Activated CD4-positive, alpha-beta T cell treated with anti-CD3 and anti-CD28 coated beads, Interleukin-2, amount 50 U/mL, for 16 hours (primary cell): Measurements from ENCODE around the gene MOB3B.
A peak's percentile ranks its signal among the peaks of the same experiment; 100 is the strongest.

Experiments
- DNase-seq: peaks from one replicate; pipeline ENCODE4 v3.0.0-alpha.2; 2020

The MOB3B gene

DNA sequence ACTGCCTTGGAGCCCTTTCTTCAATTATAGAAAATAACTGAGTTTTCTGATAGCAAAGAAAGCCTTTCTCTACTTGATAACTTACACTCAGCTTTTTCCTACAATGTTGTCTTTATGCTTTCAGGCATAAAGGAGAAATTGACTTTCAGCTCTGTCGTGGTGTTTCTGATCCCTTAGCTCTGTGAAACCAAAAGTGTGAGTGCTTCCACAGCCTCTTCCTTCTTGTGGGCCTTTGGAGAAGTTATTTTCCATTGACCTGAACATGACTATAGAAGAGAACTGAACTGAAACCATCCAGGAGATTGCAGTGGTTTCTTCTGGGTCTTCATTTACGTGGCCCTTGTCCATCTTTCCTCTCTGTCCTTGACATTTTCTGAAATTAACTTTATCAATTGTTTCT is 173.2 kb downstream of the MOB3B start:
- DNase-seq, result no peak

DNA sequence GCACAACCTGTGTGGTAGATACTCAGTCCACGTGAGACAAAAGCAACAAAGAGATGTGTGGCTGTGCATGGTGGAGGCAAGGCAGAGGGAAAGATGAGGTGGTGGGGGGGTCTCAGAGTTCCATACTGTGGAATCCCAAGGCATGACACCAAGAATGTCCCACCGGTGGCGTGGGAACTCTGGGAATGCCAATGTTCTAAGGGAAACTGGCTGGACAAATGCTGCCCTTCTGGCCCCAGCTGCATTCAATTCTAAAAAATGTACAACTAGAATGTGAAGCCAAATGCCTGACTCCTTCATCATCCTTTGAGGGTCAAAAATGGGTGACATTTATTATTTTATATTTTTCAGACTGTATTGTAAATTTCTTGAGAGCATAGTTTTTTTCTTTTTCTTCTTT is 174.4 kb downstream of the MOB3B start:
- DNase-seq, result no peak

DNA sequence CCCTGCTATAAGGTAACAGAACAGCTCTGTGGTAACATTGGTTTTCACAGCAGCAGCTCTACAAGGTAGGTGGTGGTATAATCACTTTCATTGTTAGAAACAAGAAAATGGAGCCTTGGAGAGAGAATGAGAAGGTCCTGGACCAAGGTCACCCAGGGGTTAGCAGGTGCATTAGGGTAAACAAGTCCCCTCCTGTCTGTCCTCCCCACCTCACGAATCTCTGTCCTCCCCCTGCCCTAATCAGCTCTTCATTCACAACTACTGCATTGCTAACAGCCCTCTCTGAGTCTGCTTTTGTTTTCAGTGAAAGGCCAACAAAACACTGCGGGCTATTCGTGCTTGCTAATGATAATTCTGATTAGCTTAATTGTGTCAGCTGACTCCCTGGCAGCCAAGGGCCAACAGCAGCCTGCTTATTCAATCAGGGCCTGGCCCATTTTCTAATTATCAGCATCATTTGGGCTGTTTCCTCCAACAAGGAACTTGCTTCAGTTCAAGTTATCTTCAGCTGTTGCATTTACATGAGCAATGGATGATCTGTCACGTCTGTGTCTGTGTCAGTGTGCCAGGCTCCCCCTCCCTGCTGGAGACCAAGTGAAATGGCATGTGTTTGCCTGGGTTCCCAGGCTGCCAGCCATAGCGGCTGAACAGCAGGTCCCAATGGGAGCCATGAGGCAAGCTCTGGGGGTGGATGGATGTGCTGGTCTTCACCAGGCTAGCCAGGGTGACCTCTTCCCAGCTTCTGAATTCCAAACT is 176.0 kb downstream of the MOB3B start:
- DNase-seq, result peak; percentile 12

DNA sequence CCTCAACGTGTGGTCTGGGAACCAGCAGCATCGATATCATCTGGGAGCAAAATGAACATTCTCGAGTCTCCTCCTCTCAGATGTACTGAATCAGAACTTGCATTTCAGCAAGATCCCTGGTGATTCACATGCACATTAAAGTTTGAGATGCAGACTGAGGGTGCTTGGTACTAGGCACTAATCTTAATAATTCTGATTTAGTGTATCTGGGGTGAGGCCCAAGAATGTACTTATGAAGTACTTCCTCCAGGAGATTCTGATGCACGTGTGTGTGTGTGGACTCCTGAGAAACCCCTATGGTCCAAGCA is 176.5 kb downstream of the MOB3B start:
- DNase-seq, result no peak

DNA sequence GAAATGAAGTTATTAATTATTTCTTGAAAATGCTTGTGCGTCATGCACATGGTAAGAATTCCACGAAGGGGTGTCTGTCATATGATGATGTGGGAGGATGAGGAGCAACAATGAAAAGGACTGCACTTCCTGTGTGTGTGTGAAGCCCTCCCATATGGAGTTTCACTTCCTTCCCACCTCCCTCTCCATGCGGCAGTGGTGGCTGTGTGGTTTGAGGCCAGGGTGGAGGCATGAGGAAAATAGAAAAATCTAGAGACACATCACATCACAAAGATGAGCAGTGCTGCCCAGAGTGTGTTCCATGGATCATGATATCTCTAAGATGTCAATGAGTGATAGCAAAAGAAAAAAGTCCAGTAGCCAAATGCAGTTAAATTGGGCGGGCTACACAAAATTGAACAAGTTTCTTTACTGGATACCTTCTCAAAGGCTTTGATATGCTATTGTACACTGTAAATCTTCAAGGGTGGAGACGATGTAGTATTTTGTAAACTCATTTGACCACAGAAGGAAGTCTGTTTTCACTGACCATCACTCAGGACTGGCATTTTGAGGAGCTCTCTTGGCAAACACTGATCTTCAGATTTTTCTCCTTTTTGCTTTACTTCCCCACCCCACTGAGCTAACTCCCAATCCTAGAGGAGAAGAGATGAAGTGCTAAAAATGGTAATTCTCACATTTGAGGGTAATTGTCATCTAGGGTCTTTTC is 177.0 kb downstream of the MOB3B start:
- DNase-seq, result peak; percentile 30

DNA sequence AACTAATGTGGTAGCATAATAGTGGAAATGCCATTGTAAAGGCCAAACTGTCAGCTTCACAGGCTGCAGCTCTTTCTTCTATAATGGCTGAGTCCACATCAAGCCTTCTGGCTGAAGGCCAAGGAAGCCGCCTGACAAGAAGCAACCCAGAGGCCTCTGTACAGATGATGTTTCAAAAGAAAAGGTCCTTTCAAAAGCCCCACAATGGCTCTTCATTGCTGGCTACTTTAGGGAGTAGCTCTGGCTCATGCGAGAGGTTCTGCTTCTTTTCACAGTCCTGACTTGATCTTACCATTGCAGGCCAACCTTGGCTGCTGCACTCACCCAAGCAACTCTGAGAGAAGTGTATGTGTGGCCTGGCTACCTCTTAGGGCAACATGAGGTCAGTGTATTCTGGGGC is 178.2 kb downstream of the MOB3B start:
- DNase-seq, result no peak

DNA sequence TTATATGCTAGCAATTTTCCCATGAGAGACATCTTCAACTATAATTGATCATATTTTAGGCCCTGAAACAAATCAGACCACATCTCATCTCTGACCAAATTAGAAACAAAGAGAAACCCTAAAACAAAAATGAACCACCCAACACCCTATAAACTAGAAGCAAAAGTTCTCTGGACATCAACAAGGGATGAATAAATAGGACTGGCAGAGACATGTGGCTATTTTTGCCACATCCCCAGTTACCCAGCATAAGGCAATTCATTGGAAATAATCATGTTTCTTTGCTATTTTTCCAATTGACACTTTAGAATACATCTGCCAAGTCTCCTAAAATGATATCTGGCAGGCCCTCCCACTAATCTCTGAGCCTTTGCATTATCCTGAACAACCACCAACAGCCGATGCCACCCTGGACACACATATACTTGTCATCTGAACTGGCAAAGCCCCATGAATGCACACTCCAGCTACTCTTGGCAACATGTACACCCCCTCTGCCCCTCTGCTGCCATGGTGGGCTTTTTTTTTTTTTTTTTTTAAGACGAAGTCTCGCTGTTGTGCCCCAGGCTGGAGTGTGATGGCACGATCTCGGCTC is 179.1 kb downstream of the MOB3B start:
- no peak for DNase-seq

DNA sequence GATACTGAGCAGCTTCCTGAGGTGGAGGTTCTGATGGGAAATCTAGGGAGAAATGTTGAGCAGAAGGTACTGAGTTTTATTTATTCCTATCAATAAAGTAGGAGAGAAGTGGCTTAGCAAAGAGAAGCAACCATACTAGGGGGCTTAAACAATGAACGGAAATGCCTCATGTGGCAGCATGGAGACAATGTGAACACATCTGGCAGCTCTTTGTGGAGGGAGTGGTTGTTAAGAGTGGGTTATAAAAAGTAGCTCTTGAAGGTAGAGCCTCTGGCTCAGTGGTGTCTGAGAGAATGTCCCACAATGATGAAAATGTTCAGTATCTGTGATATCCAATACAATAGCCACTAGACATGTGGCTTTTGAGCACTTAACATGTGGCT is 179.9 kb downstream of the MOB3B start:
- no peak for DNase-seq

DNA sequence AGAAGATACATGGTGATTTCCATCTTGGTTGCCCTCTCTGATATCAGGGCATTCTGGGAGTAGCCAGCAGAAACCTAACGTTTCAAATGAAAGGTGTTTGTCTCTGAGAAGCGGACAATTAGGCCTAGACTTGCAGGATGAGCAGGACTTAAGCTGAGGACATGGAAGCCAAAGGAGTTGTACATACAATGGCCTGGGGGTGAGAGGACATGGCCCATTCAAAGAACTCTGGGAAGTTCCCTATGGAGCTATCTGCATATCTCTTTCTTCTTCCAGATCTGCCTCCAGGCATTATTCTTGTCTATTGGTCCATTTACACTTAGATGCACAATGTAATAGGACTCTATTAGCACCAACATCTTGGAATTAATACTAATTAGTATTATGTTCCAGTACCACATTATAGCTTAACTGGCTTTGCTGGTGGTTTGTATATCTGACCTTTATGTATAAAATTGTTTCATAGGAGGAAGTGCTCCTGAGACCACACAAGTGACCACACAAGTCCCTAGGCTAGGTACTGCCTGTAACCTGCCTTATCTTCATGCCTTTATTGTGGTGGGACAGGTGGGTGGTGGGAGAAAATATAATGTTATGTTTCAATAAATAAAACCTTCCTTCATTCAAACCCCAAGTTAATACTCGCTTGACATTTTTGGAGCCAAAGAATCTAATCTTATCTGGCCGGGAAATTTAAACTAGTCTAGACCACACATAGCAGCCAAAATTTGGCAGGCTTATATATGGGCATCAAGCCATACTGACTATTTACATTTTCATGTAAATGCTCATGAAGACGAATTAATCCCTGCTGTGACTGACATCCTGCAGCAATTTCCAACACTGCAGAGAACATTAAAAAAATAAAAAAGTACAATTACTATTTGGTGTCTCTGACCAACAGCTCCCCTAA is 180.6 kb downstream of the MOB3B start:
- no peak for DNase-seq

DNA sequence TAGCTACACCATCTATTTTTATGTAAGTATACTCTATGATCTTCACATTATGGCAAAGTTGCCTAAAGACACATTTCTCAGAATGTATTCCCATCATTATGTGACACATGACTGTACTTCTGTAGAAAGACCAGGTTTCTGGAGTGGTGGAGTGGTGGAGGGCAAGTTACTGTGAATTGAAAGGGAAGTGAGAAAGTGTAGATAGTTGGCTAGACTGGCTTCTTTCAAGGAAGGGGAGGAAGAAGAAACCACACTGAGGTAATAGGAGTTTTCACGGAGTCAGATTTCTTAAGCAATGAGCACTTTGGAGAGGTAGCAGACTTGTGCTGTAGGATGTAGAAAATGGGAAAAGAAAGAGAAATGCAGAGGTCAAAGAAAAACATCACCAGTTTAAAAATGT is 181.7 kb downstream of the MOB3B start:
- DNase-seq, result no peak

DNA sequence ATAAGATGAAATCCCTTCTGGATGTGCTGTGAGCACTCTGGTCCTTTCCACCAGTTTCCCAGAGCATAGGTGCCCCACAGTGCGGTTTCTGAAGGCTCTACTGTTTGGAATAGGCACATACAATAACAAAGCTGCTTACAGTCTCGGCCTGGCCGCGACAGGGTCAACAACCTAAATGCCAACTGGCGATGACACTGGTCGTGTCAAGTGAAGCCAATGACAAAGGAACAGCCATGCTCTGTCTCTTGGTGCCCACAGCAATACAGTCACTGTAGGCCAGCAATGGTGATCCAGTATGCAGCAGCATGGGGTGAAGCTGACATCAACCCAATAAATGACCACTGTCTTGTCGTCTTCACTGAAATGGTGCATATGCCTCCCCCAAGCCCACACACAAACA is 184.8 kb downstream of the MOB3B start:
- no peak for DNase-seq

DNA sequence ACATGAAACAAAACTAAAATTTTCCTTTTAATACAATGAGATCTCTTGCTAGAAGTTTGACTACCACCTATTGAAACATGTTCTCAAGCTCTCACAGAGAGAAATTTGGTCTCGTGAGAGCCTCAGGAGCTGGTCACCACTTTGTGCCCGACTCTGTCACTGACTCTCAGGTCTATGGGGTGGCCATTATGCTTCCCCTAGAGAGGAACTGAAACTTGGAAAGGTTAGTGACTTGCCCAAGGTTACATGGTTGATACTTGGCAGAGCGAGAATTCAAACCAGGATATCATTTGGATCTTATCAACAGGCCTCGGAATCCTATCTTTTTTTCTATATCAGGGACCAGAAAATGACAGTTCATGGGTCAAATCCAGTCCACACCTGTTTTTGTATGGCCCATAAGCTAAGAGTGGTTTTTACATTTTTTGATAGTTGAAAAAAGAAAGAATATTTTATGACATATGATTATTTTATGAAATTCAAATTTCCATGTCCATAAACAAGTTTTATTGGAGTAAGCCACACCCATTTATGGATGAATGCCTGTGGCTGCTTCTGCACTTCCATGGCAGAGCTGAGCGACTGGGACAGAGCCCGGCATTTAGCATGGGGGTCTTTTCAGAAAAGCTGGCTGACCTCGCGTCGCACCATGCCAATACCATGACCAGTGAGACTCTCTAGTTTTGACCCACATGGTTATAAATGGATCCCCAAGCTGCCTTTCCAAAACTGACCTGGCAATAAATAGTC is 187.9 kb downstream of the MOB3B start:
- DNase-seq, result no peak

DNA sequence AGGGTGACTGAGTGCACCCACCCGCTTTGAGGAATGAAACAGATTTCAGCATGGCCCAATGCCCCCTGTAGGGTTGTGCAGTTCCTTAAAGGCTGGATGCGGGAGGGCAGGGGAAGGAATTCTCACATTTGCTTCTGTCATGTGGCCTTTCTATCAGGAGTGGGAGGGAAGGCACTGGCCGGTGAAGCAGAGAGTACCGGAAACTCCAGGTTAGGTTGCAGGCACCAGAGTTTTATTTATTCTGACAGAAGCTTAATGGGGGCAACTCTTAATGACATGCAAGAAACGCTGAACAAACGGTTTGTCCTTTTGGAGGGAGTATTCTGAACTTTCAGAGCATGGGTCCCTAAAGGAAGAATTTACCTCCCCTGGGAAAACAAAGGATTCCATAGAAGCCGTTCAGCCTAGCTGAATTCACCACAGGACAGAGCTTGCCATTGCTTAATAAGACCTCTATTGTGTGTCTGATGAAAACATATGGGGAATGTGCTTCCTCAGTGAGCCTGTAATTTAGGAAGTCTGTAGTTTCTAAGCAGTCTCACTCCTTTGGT is 188.6 kb downstream of the MOB3B start:
- no peak for DNase-seq

DNA sequence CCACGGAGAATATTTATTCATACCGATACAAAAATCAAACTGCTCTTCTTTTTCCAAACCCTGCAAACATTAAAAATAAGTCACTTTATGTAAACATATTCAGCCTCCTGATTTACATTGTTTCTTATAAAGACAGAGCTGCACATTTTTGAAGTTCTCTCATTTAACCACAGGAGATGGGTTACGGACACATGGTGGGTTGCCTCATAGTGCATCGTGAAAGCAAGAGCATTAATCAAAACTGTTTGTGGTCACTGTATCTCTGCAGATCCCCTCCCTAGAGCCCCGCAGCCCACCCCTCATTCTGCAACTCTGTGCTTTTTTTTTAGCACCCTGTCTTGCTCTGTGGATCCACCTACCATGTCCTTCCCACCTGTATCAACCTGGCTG is 189.3 kb downstream of the MOB3B start:
- DNase-seq, result no peak

DNA sequence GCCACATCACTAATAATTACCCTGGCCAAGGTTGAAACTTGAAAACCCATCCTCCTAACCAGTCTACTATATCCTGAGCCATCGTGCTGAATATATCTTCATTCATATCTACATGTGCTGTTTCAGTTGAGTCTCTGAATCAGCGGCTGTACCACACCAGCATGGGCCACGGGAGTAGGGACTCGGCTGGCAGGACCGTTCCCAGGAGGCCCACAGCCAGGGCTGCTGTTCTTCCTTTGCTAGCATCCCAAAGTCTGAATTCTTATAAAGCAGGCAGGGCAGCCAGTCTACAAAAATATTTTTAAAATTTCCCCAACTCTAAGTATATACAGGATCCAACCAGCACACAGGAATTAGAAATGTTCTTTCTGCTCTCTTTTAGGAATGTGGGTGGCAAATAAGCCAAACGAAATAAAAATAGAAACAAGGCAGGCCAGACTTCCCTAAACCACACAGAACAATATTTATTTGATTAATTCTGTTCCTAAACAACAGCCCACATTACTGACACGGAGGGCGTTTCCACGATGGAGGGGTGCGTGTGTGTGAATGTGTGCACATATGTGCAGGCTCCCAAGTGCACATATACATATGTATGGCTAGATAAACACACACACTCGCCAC is 189.8 kb downstream of the MOB3B start:
- no peak for DNase-seq

DNA sequence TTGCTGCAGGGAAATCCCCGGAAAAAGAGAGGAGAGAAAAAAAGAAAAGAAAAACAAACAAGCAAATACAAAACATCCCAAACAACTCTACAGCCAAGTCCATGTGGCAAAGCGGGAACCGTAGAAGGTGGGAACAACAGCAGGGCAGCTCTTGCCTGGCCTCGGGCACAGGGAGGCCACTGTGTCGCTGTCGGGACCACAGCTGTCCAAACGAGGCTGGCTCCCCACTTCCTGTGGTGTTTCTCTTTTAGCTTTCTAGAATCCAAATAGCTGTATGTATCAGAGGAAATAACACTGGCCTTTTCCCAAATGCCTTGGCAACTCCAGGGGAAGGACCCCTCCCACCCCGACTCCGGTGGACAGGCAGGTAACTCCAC is 191.1 kb downstream of the MOB3B start:
- no peak for DNase-seq

DNA sequence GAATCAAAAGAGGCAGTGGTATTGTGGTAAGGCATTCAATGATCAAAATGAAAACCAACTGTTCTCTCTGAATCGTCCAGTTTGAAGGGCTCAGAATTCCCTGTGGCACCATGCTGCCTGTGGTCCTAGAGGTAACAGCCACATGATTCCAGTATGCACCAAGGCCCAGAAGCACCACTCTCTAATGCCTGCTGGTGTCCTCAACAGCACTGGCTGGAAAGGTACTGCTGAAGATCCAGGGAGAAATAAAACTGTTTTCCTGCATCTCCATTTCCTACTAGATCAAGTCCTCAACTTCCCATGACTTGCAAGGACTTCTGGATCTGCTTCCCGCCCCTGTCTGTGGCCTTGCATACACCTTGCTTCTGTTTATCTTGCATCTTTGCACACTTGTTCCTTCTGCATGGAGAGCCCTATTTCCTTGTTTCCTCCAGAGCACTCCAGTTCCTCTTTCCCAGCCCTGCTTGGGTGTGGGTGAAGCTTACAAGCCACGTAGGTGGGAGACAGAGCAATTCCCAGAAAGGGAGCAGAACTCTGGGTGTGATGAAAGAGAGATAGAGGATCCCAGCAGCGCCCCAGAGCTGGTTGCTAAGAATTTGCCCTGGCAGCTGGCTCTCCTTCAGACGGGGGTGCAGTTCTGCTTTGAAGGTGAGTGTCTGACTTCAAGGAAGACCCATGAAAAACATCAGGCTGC is 191.6 kb downstream of the MOB3B start:
- DNase-seq, result no peak

DNA sequence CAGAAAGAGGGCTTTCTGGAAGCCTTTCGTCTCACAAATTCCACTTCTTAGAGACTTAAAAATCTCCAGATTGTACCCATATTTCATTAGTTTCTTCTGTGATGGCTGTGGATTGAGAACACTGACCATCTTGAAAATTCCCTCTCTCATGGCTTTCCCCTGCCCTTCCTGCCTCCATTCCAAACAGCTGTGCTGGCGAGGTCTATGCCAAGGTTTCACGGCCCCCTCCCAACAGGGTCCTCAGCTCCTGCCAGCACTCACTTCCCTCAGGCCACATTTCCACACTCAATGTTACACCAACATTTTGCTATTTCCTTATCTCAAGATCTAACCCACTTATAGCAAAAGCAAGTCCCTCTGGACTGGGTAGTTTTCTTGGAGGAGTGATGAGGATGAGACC is 192.4 kb downstream of the MOB3B start:
- no peak for DNase-seq

DNA sequence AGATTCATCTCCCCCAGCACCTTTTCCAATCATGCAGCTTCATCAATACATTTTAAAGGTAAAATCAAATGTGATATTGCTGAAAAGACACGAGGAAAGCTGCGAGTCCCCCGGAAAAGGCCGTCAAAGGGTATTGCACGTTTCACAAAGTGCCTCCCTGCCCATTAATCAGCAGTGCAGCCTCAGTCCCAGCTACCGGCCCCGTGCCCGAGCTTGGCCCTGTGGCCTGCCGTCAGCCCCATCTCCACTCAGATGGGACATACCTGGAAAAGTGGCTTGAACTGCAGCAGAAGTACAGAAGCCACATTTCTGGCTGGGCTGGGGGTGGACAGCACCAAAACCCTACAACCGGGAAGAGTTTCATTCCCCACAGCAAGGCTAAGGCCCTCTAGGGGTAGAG is 192.8 kb downstream of the MOB3B start:
- DNase-seq, result no peak

DNA sequence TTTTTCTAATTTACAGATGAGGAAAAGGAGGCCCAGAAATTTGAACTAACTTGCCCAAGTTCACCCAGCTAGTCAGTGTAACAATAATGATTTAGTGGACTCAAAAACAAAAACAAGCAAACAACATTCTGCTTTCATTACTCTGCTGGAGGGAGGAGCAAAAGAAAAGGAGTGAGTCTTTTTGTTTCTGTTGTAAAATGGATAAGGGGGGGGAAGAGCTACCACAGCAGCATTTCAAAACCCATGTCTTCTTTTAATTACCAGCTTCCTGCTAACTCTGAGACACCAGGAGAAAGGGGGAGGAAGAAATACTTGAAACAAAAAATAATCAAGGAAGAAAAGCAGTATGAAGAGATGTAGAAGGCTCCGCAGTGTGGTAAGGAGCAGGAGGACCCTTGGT is 193.5 kb downstream of the MOB3B start:
- DNase-seq, result no peak

DNA sequence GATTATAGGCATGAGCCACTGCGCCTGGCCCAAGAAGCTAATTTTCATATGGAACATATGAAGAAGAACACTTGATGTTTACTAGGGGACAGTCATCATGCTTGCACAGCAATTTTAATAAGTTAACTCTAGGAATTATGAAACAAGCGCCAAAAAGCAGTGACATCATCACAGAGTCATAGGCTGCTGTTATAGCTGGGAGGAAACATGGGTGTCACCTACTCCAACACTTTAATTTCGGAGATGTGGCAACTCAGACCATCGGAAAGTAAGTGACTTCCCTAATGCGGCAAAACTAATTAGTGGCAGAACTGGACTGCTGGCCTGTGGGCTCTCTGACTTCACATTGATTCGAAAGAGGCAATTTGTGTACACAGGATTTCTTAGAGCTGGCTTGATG is 194.5 kb downstream of the MOB3B start:
- no peak for DNase-seq
